ENCODE measurements around the gene FAM219A.

Gene FAM219A

DNA sequence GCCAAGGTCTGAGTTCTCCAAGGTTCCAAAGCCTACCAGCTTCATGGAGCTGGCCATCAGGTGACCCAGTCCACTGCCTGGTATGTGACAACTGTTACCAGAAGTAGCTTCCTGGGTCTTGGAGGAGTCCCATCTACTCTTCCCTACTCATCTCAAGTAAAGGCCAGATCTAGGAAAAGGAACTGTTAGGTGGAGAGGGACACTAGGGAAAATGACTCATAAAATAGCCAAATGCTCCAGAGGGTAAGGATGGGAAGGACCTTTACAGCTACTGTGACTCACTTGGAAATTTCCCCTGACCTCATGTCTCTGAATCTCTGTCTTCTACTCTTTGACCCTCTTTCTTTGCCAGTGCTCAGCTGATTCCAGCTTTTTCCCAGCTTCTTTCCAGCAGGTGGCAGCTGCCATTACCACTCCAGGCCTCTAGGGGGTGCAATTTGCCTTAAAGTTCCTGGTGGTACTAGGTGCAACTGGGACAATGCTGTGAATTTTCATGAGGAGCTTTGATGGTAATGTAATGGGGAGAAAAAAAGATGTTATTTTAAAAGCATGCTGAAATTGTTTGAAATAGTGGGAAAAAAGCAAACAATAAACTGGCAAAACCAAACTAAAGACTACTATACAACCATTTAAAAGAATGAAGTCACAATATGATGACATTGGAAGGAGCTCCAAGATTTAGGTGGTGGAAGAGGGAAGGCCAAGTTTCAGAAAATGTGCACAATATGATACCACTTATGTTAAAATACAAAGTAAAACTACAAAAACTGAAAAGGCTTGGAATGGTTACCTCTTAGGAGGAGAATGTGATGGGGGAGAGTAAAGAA lies 54.6 kb downstream of the FAM219A start:
- peak in 42 of 51 donors; percentile 3 to 82 (median 46) for DNase-seq

DNA sequence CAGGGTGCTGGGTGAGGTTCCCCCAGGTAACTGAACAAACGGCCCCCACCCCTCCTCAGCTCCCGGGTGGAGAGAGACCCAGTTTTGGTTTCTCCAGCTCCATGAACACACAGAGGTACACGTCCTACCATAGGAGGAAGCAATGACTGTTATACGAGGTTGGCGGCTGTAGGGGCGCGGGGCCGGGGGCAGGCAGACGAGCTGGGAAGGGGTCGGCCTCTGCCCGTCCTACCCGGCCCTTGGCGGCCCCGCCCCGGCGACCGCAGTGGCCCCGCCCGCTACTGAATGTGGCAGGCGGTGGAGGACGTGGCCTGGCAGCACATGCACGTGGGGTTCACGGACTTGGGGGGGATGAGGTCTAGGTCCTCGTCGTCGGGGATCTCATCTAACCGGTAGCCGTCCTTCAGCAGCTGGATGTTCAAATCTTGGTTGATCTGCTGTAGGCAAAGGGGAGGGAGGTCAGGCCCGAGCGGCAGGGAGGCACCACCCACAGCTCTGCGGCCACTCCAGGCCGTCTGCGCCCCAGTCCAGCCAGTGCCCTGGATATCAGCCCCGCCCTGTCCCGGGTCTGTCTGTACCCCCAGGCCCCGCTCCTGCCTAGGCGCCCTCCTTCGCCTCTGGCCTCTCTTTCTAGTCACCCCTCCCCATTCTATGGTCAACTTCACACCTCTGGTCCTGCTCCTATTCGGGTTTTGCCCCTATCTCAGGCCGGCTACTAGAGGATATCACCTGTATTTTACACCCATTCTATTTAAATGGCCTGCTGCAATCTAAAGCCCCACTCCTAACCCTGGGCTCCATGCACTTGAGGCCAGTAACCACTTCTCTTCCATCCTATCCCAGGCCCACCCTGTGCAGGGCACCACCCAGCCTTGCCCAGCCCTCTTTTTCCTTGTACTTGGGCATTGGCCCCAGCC lies 57.4 kb downstream of the FAM219A start:
- DNase-seq = no peak

DNA sequence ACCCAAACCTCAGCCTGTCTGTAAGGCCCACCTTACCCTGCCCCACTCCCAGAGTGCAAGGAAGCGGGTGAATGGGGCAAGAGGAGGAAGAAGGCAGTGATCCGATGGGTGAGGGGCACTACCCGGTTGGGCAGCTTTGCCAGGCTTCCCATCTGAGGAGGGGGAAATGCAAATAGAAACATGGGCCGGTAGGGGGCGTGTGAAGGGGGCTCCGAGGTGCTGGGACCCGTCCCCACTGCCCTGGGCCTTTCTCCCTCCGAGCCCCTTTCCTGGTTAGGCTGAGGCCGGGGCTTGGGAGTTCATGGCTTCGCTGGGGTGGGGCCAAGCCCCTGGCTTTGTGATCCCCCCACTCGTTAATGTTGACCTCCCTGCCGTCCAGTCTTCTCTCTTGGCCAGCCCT lies 58.1 kb downstream of the FAM219A start:
- no peak for DNase-seq

DNA sequence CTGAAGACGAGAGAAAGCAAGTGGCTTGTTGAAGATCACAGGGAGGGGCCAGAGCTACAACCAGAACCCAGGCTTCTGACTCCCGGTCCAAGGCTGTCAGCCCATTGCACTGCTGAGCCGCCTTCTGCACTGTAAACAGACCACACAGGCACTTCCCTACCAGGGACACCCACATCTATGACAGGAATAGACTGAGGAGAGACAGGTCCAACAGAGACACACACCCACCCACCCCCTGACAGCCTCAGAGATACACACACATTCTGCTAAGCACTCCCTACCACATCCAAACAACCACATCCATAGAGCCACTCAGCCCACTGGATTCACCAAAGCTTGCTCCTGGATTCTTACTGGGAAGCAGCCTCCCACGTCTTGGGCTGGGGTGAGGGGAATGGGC lies 58.6 kb downstream of the FAM219A start:
- DNase-seq = no peak

DNA sequence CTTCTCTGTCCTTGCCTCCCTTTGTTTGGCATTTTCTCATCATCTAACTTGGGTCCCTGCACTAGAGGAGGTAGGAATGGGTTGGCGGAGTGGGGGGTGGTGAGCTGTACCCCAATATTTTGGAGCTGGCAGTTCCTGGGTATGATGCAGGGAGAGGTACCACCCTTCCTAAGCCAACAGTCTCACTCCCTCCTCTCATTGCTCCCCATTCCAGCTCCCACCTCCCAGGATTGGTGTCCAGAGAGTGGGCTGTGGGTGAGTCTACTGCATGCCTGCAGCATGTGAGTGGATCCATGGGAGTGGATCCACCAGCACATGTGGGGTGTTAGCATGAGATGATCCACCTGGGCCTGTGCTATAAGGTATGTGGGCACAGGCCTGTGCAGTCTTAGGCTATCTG lies 59.5 kb downstream of the FAM219A start:
- DNase-seq = no peak

DNA sequence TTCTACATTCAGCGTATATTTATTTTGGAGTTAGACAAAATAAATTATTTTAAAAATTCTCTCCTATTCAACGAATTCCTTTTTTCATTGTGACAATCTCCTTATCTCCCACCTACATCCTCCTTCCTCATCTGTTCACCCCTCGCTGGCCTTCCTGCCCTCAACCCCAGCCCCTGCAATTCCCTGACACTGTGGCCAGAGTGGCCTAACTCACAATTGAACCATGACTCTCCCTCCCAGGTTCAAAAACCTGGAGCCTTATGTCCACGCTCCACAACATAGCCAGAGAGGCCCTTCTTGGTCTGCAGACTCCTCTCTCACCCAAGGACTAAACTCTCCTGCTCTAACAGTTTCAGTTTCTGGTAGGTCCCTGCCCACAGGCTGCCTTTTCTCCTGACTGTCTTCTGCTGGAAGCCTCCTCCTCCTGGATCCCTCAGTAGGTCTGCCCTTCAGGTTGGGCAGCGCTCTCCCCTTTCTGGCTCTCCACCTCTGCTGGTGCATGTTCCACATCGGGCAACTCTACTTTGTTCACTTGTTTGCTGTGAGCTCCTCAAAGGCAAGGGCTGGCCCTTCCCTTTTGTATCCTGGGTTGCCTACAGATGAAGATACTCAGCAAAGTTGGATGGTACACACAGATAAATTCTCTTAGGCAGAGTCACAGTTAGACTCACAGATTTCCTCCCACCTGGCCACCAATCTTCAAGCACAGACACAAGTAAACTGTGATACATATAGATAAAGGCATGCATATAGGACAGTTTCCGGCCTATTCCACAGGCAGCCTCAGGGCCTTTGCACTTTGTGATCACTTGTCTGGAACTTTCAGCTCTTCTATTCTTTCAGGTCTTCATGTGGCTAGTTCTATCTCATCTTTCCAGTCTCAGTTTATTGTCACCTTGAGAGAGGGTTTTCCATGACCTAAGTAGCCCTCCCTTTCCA lies 61.8 kb downstream of the FAM219A start:
- no peak for DNase-seq

DNA sequence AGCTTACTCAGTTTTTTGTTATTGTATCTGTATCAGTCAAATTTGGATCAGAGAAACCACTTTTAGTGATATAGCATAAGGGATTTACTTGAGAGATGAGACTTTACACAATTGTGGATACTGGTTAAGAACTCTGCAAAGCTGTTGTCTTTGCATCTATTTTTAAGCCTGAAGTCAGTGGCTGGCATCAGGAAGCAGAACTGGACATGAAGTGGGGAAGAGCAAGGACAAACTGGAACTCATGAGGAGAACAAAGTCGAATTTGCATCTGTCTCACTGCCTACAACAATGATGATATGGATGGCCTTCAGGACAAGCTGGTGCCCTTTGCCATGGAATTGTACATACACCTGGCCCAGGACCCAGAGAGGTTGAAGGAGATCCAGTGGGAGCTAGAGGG lies 65.9 kb downstream of the FAM219A start:
- DNase-seq = no peak

DNA sequence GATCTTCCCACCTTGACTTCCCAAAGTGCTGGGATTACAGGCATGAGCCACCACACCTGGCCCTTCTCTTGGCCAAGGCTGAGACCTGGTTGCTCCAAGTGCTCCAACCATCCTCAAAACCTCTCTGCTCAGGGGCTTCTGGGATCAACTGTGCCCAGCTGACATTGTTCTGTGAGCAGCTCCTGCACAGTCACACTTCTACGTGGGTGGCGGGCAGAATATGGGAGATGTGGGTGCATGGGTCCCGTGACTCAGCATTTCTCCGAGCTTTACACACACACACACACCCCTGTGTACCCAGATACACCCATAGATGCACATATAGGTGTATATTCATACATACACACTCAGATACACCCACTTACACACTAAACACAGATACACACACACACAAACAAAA lies 71.1 kb downstream of the FAM219A start:
- no peak for DNase-seq

DNA sequence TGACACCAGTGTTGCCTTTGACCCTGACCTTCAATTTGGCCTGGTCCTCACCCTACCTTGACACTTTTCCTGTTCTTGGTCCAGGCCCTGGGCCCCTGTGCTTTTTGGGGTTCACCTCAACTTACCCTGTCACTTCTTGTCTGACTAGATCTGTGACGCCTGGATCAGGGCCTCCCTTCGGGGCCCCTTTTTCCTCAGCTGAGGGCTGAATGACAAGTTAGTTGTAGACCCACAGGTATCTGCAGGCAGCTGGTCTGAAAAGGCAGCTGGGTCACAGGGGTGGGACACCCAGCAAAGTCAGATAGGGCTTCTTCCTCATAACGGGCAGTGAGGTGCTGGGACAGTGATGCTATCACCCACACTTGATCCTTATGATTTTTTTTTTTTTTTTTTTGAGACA lies 71.7 kb downstream of the FAM219A start:
- no peak for DNase-seq

DNA sequence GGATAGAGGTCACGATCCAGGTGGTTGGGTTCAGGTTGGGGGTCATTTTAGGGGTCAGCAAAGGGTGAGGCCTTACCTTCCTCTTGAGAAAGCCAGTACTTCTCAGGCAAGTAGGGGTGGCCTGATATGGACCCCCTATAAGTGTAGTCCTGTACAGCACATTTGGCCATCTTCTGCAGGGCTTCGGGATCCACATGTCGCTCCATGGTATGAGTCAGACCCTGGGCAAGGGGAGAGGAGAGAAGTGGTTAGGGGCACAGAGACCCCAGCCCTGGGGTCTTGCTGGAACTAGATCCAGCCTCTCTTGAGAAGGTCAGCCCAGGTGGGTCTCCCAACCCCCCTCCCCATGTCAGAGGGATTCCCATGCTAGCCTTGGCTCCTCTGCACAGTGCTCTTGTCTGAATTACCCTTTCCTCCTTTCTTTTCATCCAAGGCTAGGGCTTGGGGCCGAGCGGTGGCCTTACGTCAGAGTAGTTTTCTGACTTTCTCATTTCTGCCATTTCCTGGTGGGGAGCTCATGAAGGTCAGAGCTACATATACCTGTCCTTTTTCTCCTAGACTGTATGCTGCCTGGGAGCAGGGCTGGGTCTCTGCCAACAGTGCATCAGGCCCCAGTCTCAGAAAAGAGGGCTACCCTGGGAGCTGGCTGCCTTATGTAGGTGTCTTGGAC lies 72.7 kb downstream of the FAM219A start:
- DNase-seq = no peak

DNA sequence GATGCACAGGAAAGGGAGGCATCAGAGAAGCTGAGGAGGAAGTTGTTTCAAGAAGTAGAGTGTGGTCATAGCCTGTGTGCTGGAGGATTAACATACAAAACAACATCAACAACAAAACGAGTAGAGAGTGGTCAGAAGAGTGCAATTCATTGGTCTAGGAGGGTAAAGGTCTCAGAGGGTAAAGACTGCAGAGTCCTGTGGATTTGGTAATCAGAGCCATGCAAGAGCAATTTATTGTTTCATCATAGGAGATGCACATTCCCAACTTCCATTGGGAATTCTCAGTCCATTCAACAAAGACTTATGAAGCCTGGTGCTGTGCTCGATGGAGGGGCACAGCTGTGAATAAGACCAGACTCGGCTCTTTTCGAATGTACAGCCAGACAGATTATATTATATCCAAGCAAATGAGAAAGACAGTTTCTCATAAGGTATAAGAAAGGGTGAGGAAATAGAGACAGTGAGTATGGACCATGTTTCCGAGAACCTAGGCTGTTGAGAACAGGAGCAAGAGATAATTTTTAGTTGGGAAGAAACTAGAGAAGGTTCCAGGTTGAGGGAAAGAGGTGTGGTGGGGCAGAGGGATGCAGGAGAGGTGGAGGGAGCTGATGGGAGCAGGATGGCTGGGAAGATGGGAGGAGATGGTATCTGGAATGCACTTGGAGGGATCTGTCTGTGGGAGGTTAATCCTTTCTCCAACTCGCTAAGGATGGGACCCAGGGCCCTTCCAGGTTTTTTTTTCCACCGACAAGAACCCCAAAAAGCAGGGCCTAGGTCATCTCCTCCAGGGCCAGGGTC lies 73.8 kb downstream of the FAM219A start:
- DNase-seq = no peak

DNA sequence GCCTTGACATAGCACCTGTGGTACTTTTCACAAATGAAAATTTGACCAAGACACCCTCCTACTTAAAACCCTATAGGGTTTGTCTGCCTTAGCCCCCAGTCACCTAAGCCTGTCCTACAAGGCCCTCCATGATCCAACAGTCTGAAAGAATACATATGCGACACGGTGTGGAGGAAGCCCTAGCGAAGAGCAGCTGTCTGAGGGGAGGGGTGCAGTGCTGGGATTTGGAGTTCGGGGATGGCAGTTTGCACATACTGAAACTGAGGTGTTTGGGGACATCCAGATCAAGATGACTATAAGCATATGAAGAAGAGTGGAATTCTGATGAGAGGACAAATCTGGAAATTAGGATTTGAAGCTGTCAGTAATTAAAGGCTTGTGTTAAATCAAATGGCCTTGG lies 74.5 kb downstream of the FAM219A start:
- no peak for DNase-seq

DNA sequence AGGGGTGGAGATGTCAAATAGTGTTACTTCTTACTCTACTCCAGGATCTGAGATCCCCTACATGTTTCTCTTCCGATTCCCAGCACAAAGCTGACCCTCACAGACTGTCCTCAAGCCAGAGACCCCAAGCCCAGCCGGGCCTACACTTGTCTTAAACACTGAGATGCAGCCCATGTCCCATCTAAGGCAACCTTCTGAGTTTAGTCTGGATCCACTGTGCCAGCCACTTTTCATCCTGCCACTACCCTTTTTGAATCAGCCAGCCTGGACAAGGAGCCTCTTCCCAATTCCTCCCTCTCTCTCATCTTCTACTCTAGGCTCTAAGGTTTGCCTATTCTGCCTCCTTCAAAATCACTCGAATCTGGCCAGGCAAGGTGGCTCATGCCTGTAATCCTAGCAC lies 75.5 kb downstream of the FAM219A start:
- DNase-seq = no peak

DNA sequence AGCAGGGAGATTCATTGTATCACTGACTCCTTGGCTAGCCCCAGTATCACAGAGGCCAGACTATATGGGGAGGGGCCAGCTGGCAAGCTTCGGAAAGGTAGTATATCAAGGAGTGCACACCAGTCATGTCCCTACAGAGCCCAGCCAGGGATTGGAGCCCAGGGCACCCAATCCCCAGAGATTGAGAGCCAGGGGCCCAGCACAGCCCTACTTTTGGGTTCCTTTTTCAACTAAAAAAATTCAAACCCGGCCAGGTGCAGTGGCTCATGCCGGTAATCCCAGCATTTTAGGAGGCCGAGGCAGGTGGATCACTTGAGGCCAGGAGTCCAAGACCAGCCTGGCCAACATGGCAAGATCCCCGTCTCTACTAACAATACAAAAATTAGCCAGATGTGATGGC lies 76.3 kb downstream of the FAM219A start:
- DNase-seq = no peak

DNA sequence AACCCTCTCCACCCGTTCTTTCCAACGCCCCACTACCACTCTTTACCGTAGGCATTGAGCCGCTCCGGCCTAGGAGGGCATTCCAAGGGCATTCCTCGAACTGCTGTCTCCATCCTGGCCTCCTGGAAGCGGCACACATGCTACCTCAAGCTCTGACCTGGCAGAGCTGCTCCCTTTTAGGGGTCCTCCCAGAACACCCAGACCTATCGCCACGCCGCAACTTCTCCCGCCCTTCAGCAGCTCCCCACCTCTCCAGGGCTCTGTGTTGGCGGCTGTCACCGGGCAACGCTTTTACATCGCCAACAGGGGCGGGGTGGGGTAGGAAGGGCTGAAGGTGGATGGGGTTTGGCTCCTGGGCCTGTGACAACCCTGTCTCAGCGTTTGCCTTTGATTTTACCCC lies 77.0 kb downstream of the FAM219A start:
- peak in 22 of 51 donors; percentile 12 to 67 (median 26) for DNase-seq

DNA sequence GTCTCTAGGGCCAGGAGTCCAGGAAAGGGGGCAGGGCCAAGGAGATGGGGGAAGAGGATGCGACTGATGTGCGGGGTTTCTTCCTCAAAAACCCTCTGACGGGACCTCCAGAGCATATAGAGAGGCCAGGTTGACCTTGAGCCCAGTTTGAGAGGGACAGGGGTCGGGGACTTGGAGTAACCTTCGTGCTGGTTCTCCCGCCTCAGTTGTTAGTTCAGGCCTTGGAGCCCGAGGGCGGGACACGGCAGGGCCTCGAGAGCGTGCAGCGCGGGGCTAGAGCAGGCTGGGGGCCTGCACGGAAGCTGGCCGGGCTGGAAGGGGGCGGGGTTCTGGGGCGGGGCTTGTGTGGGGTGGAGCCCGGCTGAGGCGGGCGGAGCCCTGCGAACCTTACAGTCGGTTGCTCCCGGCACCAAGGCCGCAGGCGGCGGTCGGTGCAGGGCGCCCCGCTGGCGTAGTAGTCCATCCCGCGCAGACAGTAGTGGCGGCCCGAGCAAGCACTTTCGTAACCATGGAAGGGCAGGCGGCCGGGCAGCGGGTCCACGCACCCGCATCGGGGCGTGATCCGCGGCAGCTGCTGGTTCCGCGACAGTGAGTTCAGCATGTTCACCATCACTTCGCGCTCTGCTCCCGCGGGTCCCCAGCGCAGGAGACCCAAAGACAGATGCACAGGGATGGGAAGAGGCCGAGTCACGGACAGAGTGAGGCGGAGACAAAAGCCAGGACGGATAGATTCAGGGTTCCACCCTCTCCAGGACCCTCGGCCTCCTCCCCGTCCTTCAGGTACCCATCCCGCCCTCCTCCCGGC lies 77.7 kb downstream of the FAM219A start:
- DNase-seq = peak in 48 of 51 donors; percentile 19 to 87 (median 64)

DNA sequence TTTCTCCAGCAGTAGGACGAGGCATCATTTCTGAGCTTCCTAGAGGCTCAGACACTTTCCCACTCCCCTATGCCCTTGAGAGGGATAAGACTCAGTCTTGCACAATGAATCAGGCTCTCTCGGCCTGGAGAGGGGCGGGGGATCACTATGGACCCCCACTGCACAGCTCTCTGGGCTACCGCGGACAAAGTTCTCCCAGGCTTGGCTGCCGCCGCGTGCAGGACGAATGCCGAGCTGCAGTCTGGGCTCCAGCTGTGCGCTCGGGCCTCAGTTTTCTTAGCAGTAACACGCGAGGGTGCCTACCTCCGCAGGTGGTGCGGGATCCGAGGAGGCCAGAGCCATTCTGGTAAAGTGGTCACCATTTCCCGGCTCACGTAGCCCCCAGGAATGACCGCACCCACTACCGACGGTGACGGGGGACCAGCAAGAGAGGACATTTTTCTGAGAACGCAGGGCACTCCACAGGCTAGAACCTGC lies 78.3 kb downstream of the FAM219A start:
- no peak for DNase-seq

DNA sequence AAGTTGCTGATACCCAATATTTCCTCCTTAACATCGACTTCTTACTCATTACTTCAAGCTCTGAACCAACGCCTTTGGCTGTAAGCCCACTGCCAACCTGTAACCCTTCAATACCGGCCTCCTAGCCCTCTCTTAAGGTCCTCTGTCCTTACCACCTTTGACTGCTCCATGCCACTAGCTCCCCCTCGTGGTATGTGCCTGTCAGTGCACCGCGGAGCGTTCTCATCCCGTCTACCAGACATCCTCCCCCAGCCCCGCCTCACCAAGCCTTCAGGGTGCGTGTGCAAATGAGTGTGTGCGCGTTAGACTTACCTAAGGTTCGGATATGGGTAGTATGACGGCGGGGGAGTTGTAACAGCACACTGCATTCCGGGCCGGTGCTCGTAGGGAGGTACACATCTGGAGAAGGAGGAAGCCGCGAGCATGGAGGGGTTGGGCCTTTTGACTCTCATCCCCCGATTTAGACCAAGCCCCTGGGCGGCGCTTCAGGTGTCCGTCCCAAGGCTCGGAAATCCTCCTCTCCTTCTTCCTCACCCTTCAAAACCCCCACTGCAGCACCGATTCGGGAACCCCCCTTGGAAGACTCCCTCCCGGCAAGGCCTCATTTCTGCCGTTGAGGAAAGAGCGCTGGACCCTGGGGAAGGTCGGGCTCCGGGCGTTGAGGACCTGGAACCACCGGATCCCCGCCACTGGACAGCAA lies 78.9 kb downstream of the FAM219A start:
- peak; percentile 12 to 90 (median 72) for DNase-seq
